Esophagus muscularis mucosa (tissue), 4 donors: Measurements from ENCODE around the gene MTUS2. TPM values are rescaled to one million over a fixed set of nuclear protein-coding genes. Genes with fewer than 3 reads are reported as not detected.

Experiments
- DNase-seq: peaks from one replicate; pipeline ENCODE4 v3.0.0-alpha.2; 2017; ENCODE audit errors: extremely low spot score
- H3K27ac ChIP-seq, 4 donors: fragments of 200-600 bp; sonication (generic); replicated peaks in 1 of 4; 1 replicate in 3 of 4; 2 replicates in 1 of 4; pipeline ENCODE4 v1.5.1; 2016 to 2019; ENCODE audit warnings: mild to moderate bottlenecking in 1 of 4
- H3K27me3 ChIP-seq, 4 donors: fragments of 200-600 bp; sonication (generic); one replicate each; pipeline versions ENCODE4 v1.5.1 to v1.6.0; 2016 to 2019
- H3K36me3 ChIP-seq, 4 donors: fragments of 200-600 bp; sonication (generic); one replicate each; pipeline ENCODE4 v1.5.1; 2016 to 2019
- H3K4me1 ChIP-seq, 4 donors: fragments of 200-600 bp; sonication (generic); one replicate each; pipeline ENCODE4 v1.5.1; 2016 to 2019
- H3K4me3 ChIP-seq, 4 donors: fragments of 200-600 bp; sonication (generic); 1 replicate in 2 of 4; 2 replicates in 2 of 4; pipeline ENCODE4 v1.5.1; 2016 to 2019; ENCODE audit warnings: mild to moderate bottlenecking in 4 of 4, moderate library complexity in 1 of 4
- H3K9me3 ChIP-seq, 4 donors: fragments of 200-600 bp; sonication (generic); 1 replicate in 3 of 4; 2 replicates in 1 of 4; pipeline ENCODE4 v1.5.1; 2016 to 2019
- CTCF ChIP-seq, 3 experiments: fragments of 200-600 bp in 2 of 3; fragments of 450-650 bp in 1 of 3; sonication (generic) in 2 of 3; IDR thresholded peaks; one replicate each; pipeline ENCODE4 v1.5.1; 2017 to 2019; ENCODE audit warnings: antibody characterized with exemption in 3 of 3, mild to moderate bottlenecking in 2 of 3, moderate library complexity in 1 of 3
- EP300 ChIP-seq: sonication (generic); formaldehyde crosslinking; IDR thresholded peaks from one replicate; pipeline ENCODE4 v1.6.1; 2017; ENCODE audit warnings: antibody characterized with exemption
- POLR2A ChIP-seq: fragments of 450-650 bp; IDR thresholded peaks from one replicate; pipeline ENCODE4 v1.6.1; 2017; ENCODE audit warnings: antibody characterized with exemption, moderate library complexity, mild to moderate bottlenecking, low read depth
- POLR2AphosphoS5 ChIP-seq, 2 donors: sonication (generic); formaldehyde crosslinking; IDR thresholded peaks; one replicate each; pipeline ENCODE4 v1.6.1; 2017; ENCODE audit warnings: antibody characterized with exemption in 2 of 2
- WGBS: methylation state at CpG from one replicate; pipeline ENCODE4 v1.1.5; 2018; 5-methylcytosine and 5-hydroxymethylcytosine counted together
- intact Hi-C: fragments of 100-400 bp; cut with DNase I; formaldehyde crosslinking; loops from one replicate; pipeline ENCODE4 v1.15.1; 2023
- total RNA-seq, 4 donors: library from RNA; depleted of rRNA; stranded (reverse); fragments of >200 nt; gene quantifications; one replicate each; pipeline versions ENCODE4 v1.1.0 to v1.2.1, GENCODE V29; 2016

MTUS2 gene
- total RNA-seq, 4 donors from 2014 or later = 7.1 to 46.2 (median 12.8) TPM

GRCh38 chr13:29516012-29516411 is 695.9 kb downstream of the MTUS2 start:
- WGBS = 90% methylated on average over 9 of the region's 11 CpGs
- Histone ChIP-seq H3K9me3 (no peaks in the 10 kb centered on the region), H3K27ac (no peak overlapping the region), H3K27me3 (no peaks in the 10 kb centered on the region), H3K36me3 (peaks cover 30 to 72% (median 51%) of the 10 kb centered on the region in 4 donors), H3K4me1 (peaks cover 0 to 15% (median 14%) of the 10 kb centered on the region in 4 donors), H3K4me3 (no peak overlapping the region)
- TF ChIP-seq POLR2AphosphoS5 (IDR thresholded peaks at IDR 0.05) (no peak), CTCF (IDR thresholded peaks at IDR 0.05) (no peak), POLR2A (no peak), EP300 (no peak)
- no peak for DNase-seq
- intact Hi-C loops = no loop called here

GRCh38 chr13:29516880-29517279 is 696.7 kb downstream of the MTUS2 start:
- Histone ChIP-seq H3K27ac (no peak overlapping the region), H3K36me3 (peaks cover 30 to 79% (median 55%) of the 10 kb centered on the region in 4 donors), H3K9me3 (no peaks in the 10 kb centered on the region), H3K27me3 (no peaks in the 10 kb centered on the region), H3K4me1 (peaks cover 0 to 6% (median 5%) of the 10 kb centered on the region in 4 donors), H3K4me3 (no peak overlapping the region)
- intact Hi-C loops = no loop called here
- WGBS = 90% methylated on average over 12 of the region's 12 CpGs
- no peak for TF ChIP-seq EP300
- TF ChIP-seq CTCF (IDR thresholded peaks at IDR 0.05) = no peak
- TF ChIP-seq POLR2A = no peak
- TF ChIP-seq POLR2AphosphoS5 (IDR thresholded peaks at IDR 0.05) = no peak
- no peak for DNase-seq

- intact Hi-C loops = no loop called here
- Histone ChIP-seq H3K27me3 (no peaks in the 10 kb centered on the region), H3K27ac (no peak overlapping the region), H3K9me3 (no peaks in the 10 kb centered on the region), H3K4me3 (no peak overlapping the region), H3K4me1 (no peaks in the 10 kb centered on the region), H3K36me3 (peaks cover 40 to 87% (median 64%) of the 10 kb centered on the region in 4 donors)
- DNase-seq = no peak
- TF ChIP-seq EP300 = no peak
- no peak for TF ChIP-seq POLR2AphosphoS5 (IDR thresholded peaks at IDR 0.05)
- no peak for TF ChIP-seq POLR2A
- TF ChIP-seq CTCF (IDR thresholded peaks at IDR 0.05) = no peak
- 95% methylated on average over 3 of the region's 3 CpGs for WGBS
Measured at GRCh38 chr13:29519921-29520320, 699.8 kb downstream of the MTUS2 start.

GRCh38 chr13:29520671-29521070 is 700.5 kb downstream of the MTUS2 start:
- peaks cover 35 to 80% (median 58%) of the 10 kb centered on the region in 4 donors for H3K36me3 ChIP-seq
- WGBS = 90% methylated on average over 4 of the region's 4 CpGs
- H3K27ac ChIP-seq = no peak overlapping the region
- no peaks in the 10 kb centered on the region for H3K9me3 ChIP-seq
- intact Hi-C loops = no loop called here
- no peak for DNase-seq
- no peaks in the 10 kb centered on the region for H3K27me3 ChIP-seq
- no peak overlapping the region for H3K4me3 ChIP-seq
- TF ChIP-seq CTCF (IDR thresholded peaks at IDR 0.05) (no peak), POLR2AphosphoS5 (IDR thresholded peaks at IDR 0.05) (no peak), POLR2A (no peak), EP300 (no peak)
- no peaks in the 10 kb centered on the region for H3K4me1 ChIP-seq

- Histone ChIP-seq H3K9me3 (no peaks in the 10 kb centered on the region), H3K4me3 (no peak overlapping the region), H3K27ac (no peak overlapping the region), H3K27me3 (no peaks in the 10 kb centered on the region), H3K4me1 (no peaks in the 10 kb centered on the region), H3K36me3 (peaks cover 30 to 73% (median 51%) of the 10 kb centered on the region in 4 donors)
- WGBS = 91% methylated on average over 14 of the region's 14 CpGs
- no peak for DNase-seq
- intact Hi-C loops = no loop called here
- TF ChIP-seq POLR2AphosphoS5 (IDR thresholded peaks at IDR 0.05) = no peak
- TF ChIP-seq EP300 = no peak
- TF ChIP-seq CTCF (IDR thresholded peaks at IDR 0.05) = no peak
- no peak for TF ChIP-seq POLR2A
Measured at GRCh38 chr13:29521336-29521735, 701.2 kb downstream of the MTUS2 start.
